Measurements from ENCODE around the gene FAM184A.

DNA sequence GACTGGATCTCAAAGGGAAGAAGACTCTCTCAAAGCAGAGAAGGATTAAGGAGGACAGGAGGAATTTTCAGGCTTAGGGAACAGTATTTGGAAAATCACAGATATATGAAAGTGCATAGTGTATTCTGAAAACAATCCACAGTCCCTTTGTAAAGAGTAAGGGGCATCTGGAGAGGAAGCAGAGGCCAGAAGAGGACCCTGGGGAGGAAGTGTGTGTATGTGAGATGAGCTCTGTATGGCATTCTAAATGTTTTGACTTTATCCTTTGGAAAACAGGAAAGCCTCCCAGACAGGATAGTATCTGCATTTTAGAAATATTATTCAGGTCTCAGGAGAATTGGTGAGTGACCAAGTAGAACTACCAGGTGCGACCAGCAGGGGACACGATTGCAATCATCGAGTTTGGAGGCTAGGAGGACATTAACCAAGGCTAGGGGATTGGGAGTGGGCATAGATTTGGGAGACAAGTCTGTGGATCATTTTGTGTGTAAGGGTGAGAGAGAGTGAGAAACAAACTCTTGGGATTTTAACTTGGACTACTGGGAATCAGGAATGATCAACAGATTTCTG lies 38.3 kb upstream of the FAM184A start:
- no peak for TF ChIP-seq NFIC (IDR thresholded peaks at IDR 0.05)
- TF ChIP-seq PURB (CRISPR knock-in tag; IDR thresholded peaks at IDR 0.05; ENCODE audit: low read depth) = no peak
- no peak for TF ChIP-seq ZKSCAN8 (CRISPR knock-in tag; IDR thresholded peaks at IDR 0.05)
- TF ChIP-seq PRPF4 (IDR thresholded peaks at IDR 0.05; ENCODE audit: insufficient read depth, low read depth, low read length, poor library complexity, severe bottlenecking) = no peak
- TF ChIP-seq, protein P1, sequence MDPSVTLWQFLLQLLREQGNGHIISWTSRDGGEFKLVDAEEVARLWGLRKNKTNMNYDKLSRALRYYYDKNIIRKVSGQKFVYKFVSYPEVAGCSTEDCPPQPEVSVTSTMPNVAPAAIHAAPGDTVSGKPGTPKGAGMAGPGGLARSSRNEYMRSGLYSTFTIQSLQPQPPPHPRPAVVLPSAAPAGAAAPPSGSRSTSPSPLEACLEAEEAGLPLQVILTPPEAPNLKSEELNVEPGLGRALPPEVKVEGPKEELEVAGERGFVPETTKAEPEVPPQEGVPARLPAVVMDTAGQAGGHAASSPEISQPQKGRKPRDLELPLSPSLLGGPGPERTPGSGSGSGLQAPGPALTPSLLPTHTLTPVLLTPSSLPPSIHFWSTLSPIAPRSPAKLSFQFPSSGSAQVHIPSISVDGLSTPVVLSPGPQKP (CRISPR knock-in tag; IDR thresholded peaks at IDR 0.05) = no peak
- TF ChIP-seq EP300 (IDR thresholded peaks at IDR 0.05; ENCODE audit: low read length) = no peak

Data from K562 (cell line).